Measurements from ENCODE around the gene CRISP2.

DNA sequence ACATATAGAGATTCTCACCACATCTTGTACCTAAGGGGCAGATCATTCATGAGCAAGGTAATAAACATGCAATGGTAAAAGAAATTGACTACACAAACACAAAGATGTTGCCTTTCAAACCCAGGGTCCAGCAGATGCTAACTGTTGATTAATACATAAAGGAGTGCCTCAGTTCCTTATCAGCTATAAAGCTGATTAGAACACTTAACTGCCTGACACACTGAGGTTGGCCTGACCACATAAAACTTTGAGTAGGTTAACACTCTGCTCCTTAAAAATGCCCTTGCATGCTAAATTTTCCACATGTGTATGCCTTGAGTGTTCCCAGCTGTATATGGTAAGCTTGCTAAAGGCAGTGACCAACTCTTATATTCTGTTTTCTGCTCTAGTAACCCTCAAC is 14.9 kb downstream of the CRISP2 start:
- TF ChIP-seq YY1 (IDR thresholded peaks at IDR 0.05; ENCODE audit: insufficient read depth, insufficient read length), result no peak
- no peak for TF ChIP-seq ZNF274 (IDR thresholded peaks at IDR 0.05; ENCODE audit: low read depth, low read length)

Data from NT2/D1 (cell line).